Measurements from ENCODE around the gene LYST. TPM values are rescaled to one million over a fixed set of nuclear protein-coding genes. Genes with fewer than 3 reads are reported as not detected.

Gene LYST
- total RNA-seq, 4 donors from 2014 or later: 46.8 to 68.4 (median 47.8) TPM

- no peak for TF ChIP-seq POLR2A (IDR thresholded peaks at IDR 0.05)
- TF ChIP-seq, protein P1, sequence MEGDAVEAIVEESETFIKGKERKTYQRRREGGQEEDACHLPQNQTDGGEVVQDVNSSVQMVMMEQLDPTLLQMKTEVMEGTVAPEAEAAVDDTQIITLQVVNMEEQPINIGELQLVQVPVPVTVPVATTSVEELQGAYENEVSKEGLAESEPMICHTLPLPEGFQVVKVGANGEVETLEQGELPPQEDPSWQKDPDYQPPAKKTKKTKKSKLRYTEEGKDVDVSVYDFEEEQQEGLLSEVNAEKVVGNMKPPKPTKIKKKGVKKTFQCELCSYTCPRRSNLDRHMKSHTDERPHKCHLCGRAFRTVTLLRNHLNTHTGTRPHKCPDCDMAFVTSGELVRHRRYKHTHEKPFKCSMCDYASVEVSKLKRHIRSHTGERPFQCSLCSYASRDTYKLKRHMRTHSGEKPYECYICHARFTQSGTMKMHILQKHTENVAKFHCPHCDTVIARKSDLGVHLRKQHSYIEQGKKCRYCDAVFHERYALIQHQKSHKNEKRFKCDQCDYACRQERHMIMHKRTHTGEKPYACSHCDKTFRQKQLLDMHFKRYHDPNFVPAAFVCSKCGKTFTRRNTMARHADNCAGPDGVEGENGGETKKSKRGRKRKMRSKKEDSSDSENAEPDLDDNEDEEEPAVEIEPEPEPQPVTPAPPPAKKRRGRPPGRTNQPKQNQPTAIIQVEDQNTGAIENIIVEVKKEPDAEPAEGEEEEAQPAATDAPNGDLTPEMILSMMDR (IDR thresholded peaks at IDR 0.05): no peak
- intact Hi-C loops (cut with DNase I): no loop called here
- no peak overlapping the region for H3K4me3 ChIP-seq (replicated peaks in 1 of 3)
- WGBS, 2 donors: 89 to 92% methylated on average over 6 of the region's 6 CpGs
- no peaks in the 10 kb centered on the region for H3K27me3 ChIP-seq
- no peaks in the 10 kb centered on the region for H3K9me3 ChIP-seq
- peaks cover 9 to 10% of the 10 kb centered on the region in 2 donors for H3K36me3 ChIP-seq
- no peak overlapping the region for H3K27ac ChIP-seq
- no peaks in the 10 kb centered on the region for H3K4me1 ChIP-seq
- no peak for DNase-seq
Observed at GRCh38 chr1:235739631-235740030, 127.1 kb downstream of the LYST start.

- 52 to 70% methylated on average over 1 of the region's 1 CpG for WGBS, 2 donors
- Histone ChIP-seq H3K4me1 (no peaks in the 10 kb centered on the region), H3K27ac (no peak overlapping the region), H3K9me3 (no peaks in the 10 kb centered on the region), H3K36me3 (peaks cover 9 to 10% of the 10 kb centered on the region in 2 donors), H3K4me3 (replicated peaks in 1 of 3) (no peak overlapping the region), H3K27me3 (no peaks in the 10 kb centered on the region)
- TF ChIP-seq, protein P1 (IDR thresholded peaks at IDR 0.05): no peak
- TF ChIP-seq POLR2A (IDR thresholded peaks at IDR 0.05): no peak
- no peak for DNase-seq
- intact Hi-C loops (cut with DNase I): no loop called here
Observed at GRCh38 chr1:235739124-235739523, 127.6 kb downstream of the LYST start.

- Histone ChIP-seq H3K36me3 (peaks cover 10 to 11% of the 10 kb centered on the region in 2 donors), H3K27me3 (no peaks in the 10 kb centered on the region), H3K4me3 (replicated peaks in 1 of 3) (no peak overlapping the region), H3K9me3 (no peaks in the 10 kb centered on the region), H3K27ac (no peak overlapping the region), H3K4me1 (no peaks in the 10 kb centered on the region)
- intact Hi-C loops (cut with DNase I): no loop called here
- DNase-seq: no peak
- TF ChIP-seq POLR2A (IDR thresholded peaks at IDR 0.05): no peak
- TF ChIP-seq, protein P1 (IDR thresholded peaks at IDR 0.05): no peak
- 97 to 98% methylated on average over 13 of the region's 13 CpGs for WGBS, 2 donors
Observed at GRCh38 chr1:235737751-235738150, 129.0 kb downstream of the LYST start.

DNA sequence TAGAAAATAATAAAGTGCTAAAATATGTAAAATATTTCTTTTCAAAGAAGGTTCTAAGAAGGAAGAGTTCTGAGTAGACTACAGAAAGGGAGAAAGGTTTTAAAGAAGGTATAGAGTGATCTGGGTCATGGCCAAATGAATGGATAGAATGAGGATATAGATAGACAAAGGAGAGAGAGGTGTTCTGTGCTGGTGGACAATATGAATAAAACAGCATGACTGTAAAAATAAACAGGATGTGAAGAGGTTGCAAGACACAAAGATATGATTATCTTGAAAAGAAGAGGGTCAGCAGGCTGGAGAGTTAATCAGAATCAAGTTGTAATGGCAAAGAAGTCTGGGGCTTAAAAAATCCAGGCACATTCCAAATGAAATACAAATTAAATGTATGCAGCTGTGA lies 130.4 kb downstream of the LYST start:
- Histone ChIP-seq H3K4me1 (no peaks in the 10 kb centered on the region), H3K36me3 (peaks cover 9 to 10% of the 10 kb centered on the region in 2 donors), H3K27me3 (no peaks in the 10 kb centered on the region), H3K4me3 (replicated peaks in 1 of 3) (no peak overlapping the region), H3K9me3 (no peaks in the 10 kb centered on the region), H3K27ac (no peak overlapping the region)
- no peak for DNase-seq
- no peak for TF ChIP-seq POLR2A (IDR thresholded peaks at IDR 0.05)
- TF ChIP-seq, protein P1 (IDR thresholded peaks at IDR 0.05): no peak
- intact Hi-C loops (cut with DNase I): no loop called here

GRCh38 chr1:235735621-235736020 lies 131.1 kb downstream of the LYST start:
- Histone ChIP-seq H3K36me3 (peaks cover 5 to 7% of the 10 kb centered on the region in 2 donors), H3K9me3 (no peaks in the 10 kb centered on the region), H3K27ac (no peak overlapping the region), H3K4me1 (no peaks in the 10 kb centered on the region), H3K27me3 (no peaks in the 10 kb centered on the region), H3K4me3 (replicated peaks in 1 of 3) (no peak overlapping the region)
- DNase-seq: no peak
- 88 to 94% methylated on average over 2 of the region's 2 CpGs for WGBS, 2 donors
- intact Hi-C loops (cut with DNase I): no loop called here
- no peak for TF ChIP-seq POLR2A (IDR thresholded peaks at IDR 0.05)
- TF ChIP-seq, protein P1 (IDR thresholded peaks at IDR 0.05): no peak
